ENCODE measurements around the gene STK32A. TPM values are rescaled to one million over a fixed set of nuclear protein-coding genes. Genes with fewer than 3 reads are reported as not detected.

STK32A gene
- total RNA-seq, 4 donors from 2014 or later, result 0.99 to 9.6 (median 5.4) TPM

GRCh38 chr5:147348451-147348850 lies 113.6 kb downstream of the STK32A start:
- H3K4me3 ChIP-seq (ENCODE audit: low read depth, poor library complexity, severe bottlenecking), result no peak overlapping the region
- DNase-seq (ENCODE audit: low spot score in 2 of 2), result no peak
- WGBS, 2 donors, result 91 to 93% methylated on average over 5 of the region's 5 CpGs
- TF ChIP-seq CTCF (IDR thresholded peaks at IDR 0.05), result no peak
- no peak for TF ChIP-seq POLR2A (IDR thresholded peaks at IDR 0.05)
- intact Hi-C loops (cut with DNase I; ENCODE audit: low total_unique reads), result no loop called here

- WGBS, 2 donors, result 54 to 66% methylated on average over 2 of the region's 2 CpGs
- intact Hi-C loops (cut with DNase I; ENCODE audit: low total_unique reads), result no loop called here
Observed at GRCh38 chr5:147349241-147349640, 114.4 kb downstream of the STK32A start.

DNA sequence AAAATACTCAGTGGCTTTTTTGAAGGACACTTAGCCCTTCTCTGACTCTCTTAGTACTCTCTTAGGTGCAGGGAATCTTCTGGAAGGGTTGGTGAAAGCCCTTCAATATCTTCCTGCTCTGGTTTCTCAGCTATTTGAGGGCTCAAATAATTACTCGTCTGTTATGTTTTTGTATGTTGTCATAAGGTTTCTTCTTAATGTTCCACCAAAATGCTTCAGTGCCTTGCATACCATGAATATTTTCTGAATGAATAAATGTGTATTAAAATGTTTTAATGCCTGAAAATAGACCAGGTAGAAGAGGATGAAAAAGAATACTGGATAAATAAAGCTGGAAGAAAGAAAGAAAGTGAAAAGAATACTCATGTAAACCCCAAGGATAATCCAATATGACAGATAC lies 124.3 kb downstream of the STK32A start:
- WGBS, 2 donors, result 43 to 58% methylated on average over 1 of the region's 1 CpG
- no peak for TF ChIP-seq CTCF (IDR thresholded peaks at IDR 0.05)
- no peak for TF ChIP-seq POLR2A (IDR thresholded peaks at IDR 0.05)
- H3K4me3 ChIP-seq (ENCODE audit: low read depth, poor library complexity, severe bottlenecking), result no peak overlapping the region
- intact Hi-C loops (cut with DNase I; ENCODE audit: low total_unique reads), result no loop called here
- no peak for DNase-seq (ENCODE audit: low spot score in 2 of 2)

More at GRCh38 chr5:147349241-147349640, 114.4 kb downstream of the STK32A start:
- no peak overlapping the region for H3K4me3 ChIP-seq (ENCODE audit: low read depth, poor library complexity, severe bottlenecking)
- no peak for DNase-seq (ENCODE audit: low spot score in 2 of 2)
- TF ChIP-seq CTCF (IDR thresholded peaks at IDR 0.05) (no peak), POLR2A (IDR thresholded peaks at IDR 0.05) (no peak)

DNA sequence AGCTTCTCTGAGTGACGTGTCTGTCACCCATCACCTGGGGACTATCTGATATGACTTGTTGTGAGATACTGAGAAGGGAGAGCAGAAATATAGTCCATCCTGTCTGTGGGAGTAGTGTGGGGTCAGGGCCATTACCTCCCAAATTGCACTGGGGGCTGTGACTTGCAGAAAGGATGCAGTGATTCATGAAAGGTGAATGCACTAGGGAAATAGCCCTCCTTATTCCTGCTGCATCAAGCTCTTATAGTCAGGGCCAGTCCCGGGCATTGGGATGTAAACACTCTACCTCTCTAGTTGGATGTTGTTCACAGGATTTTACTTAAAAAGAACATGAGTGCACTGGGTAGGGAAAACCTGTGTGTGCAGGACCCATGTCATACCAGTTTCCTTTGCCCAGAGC lies 124.8 kb downstream of the STK32A start:
- WGBS, 2 donors, result 78 to 80% methylated on average over 2 of the region's 2 CpGs
- H3K4me3 ChIP-seq (ENCODE audit: low read depth, poor library complexity, severe bottlenecking), result no peak overlapping the region
- intact Hi-C loops (cut with DNase I; ENCODE audit: low total_unique reads), result no loop called here
- TF ChIP-seq CTCF (IDR thresholded peaks at IDR 0.05), result no peak
- no peak for TF ChIP-seq POLR2A (IDR thresholded peaks at IDR 0.05)
- no peak for DNase-seq (ENCODE audit: low spot score in 2 of 2)

DNA sequence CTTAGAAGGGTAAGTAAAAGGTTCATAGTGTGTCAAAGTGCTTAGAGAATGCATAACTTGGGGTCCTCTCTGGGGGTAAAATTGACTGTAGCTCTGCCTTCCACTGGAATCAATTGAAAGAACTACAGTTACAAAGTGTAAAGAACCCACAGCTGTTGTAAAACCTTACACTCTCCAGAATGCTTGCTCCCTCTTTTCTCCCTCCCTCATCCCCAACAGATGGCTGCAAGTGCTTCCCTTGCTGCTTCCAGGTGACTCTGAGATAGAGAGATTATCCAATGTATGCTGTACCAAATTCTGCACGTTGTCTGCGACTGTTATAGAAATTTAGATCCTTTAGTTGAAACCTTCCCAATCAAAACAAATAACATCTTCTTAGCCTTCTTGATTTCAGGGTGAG lies 126.0 kb downstream of the STK32A start:
- DNase-seq (ENCODE audit: low spot score in 2 of 2), result no peak

More for the DNA sequence above, 126.0 kb downstream of the STK32A start:
- H3K4me3 ChIP-seq (ENCODE audit: low read depth, poor library complexity, severe bottlenecking), result no peak overlapping the region
- TF ChIP-seq POLR2A (IDR thresholded peaks at IDR 0.05), result no peak
- TF ChIP-seq CTCF (IDR thresholded peaks at IDR 0.05), result no peak
- intact Hi-C loops (cut with DNase I; ENCODE audit: low total_unique reads), result no loop called here
- 66 to 68% methylated on average over 2 of the region's 2 CpGs for WGBS, 2 donors
